Measurements from ENCODE around the gene USH2A.

USH2A gene

DNA sequence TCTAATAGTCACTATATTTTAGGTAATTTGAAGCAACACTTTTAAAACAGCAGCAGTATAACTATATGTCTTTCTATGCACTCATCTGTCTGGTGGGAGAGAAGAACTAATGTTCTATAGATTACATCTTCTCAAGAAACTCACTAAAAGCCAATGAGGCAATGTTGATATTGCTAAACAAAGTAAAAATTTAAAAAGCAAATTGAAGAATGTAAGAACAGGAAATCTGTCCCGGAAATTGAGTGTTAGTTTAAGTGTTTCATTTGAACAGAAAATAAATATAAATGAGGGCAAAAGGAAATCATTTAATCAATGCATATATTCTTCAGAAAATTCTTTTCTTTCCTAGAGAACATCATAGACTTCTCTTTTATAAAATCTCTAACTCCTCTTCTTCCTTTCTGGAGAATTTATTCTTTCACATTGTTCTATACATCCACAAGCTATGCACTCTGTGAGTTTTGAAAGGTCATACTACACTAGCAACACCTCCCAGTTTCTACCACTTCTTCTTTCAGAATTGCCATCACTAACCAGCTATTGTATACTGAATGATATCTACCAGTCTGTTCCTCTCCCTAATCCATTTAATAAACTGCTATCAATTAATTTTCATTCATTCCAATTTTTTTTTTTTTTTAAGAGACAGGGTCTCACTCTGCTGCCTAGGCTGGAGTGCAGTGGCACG, 153.0 kb downstream of the USH2A start:
- DNase-seq (ENCODE audit: low read depth in 2 of 2), result no peak

DNA sequence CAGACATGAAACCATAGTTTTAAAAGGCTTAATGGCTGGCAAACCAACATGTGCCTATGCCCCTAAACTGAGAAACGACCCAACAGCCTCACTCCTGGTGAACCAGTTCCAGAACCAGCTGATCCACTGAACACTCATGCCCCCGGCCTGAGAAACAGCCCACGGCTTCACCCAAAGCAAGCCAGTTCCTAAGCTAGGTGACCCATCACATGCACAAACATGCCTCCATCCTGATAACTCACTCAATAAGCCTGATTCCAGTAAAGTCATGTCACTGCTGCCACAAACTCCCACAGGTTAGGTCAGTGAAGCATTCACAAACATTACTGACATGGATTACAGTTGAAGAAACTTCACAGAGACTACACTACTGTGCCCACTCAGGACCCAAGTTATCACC, 161.6 kb downstream of the USH2A start:
- DNase-seq (ENCODE audit: low read depth in 2 of 2), result no peak

DNA sequence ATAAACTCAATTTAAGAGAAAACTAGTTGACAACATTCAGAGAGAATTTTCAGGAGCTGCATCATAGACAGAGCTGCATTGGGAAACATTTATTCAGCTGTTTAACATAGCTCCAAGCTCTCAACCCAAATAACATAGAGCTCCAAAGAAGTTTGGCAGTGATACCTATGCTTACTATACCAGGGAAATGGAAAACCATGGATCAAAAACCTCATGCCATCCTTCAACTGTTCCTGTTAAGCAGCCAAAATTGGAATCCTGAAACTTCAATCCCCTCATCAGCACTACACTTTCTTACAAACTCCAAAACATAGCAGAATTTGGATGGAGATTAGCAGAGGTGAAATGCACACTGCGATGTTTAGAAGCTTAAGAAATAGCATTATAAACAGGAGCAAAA, 164.4 kb downstream of the USH2A start:
- DNase-seq (ENCODE audit: low read depth in 2 of 2), result no peak

DNA sequence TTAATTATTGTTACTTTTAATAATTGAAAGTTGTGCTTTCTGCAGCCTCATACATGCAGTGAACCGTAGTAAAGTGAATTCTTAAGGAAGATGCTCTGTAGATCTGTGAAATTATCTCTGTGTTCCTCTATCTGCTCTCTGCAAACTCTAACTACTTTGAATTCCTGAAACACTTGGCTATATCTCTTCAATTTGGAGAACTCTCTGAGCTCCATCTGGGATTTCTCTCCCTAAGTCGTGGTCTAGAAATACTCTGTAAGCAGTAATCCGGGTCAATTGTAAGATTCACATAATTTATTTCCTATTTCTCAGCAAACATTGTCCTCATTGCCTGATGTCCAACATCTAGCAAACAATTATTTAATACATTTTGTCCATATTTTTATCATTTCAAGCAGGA, 164.9 kb downstream of the USH2A start:
- DNase-seq (ENCODE audit: low read depth in 2 of 2), result no peak

DNA sequence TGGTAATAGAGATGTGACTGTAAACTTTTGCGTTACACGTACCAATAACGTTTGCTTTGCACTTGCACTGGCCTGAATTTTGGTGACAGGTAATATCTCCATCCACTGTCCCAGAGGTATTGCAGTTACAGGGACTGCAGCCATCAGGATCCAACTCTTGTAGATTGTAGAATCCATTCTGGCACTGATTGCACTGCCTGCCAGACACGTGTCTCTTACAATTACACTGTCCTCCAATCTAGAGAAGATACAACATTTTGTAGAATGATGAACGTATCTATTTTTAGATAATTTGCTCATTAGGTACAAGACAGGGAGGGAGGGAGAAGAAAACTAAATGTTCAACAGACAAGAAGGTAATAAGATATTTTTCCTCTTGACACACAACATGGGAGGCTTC, 172.4 kb downstream of the USH2A start:
- DNase-seq (ENCODE audit: low read depth in 2 of 2), result no peak

DNA sequence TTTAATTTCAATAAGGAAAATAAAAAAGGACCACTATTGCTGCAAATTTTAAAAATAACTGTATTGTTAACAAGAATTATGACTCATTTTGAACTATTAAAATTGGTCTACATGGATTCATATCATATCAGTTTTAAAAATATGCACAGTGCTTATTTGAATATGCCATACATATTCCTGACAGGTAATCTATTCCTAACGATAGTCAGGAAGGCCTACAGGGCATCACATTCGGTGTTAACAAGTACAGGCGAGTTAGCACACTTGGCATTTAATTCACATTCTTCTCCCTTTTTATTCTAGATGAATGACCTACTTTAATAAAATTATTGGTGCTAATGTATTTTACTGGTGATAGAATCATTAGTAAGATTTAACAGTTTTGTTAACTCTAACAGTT, 174.6 kb downstream of the USH2A start:
- DNase-seq (ENCODE audit: low read depth in 2 of 2), result no peak

DNA sequence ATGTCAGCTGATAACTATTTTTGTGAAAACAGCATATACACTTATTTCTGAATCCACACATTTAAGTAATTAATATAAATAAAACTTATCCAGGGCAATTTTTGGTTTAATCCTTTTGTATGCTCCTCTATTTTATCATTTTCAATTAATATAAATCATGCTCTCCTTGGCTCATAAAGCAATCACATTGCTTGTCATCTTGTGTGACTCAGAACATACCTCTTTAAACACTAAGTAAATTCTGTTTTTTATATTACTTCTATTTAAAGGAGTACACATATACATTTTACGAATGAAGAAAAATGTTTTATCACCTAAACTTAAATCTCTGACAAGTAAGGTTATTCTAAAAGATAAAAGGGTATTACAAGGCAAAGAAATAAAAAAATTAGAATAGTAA, 175.3 kb downstream of the USH2A start:
- no peak for DNase-seq (ENCODE audit: low read depth in 2 of 2)

DNA sequence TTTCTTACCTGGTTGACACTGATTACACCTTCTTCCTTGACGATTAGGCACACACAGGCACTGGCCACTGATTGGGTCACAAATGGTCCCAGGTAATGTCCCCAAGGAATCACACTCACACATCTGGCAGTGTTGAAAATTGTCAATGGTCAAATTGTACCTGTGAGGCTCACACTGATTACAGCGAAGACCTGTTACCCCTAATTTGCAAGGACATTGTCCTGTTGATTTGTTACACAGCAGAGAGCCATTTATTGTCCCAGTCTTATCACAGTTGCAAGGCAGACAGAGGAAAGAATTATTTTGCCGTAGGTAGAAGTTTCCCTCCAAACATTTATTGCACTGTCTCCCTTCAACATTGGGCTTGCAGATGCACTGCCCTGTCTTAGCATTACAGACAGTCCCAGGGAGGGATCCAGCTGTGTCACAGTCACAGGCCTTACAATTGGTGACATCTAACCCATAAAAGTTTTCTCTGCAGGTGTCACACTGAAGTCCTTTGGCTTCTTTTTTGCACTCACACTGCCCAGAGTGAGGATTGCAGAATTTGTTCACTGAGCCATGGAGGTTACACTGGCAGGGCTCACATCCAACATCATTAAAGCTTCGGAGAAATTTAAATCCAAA, 176.6 kb downstream of the USH2A start:
- no peak for DNase-seq (ENCODE audit: low read depth in 2 of 2)

DNA sequence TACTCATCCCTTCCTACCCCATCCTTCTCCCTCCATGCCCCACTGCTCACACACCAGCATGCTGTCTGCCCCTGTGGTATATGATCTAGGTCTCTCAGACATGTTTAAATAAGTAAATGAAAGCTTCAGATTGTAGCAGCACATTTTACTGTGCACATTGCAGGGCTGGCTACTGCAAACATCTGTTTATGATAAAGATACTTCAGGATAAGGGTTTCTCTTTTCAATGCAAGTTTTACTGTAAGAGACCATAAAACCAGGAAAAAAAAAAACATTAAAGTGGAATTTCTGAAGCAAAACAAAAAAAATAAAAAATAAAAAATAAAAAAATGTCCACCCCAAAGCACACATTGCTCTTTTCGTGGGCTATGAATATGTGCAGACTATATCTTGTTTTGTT, 184.4 kb downstream of the USH2A start:
- DNase-seq (ENCODE audit: low read depth in 2 of 2), result no peak

DNA sequence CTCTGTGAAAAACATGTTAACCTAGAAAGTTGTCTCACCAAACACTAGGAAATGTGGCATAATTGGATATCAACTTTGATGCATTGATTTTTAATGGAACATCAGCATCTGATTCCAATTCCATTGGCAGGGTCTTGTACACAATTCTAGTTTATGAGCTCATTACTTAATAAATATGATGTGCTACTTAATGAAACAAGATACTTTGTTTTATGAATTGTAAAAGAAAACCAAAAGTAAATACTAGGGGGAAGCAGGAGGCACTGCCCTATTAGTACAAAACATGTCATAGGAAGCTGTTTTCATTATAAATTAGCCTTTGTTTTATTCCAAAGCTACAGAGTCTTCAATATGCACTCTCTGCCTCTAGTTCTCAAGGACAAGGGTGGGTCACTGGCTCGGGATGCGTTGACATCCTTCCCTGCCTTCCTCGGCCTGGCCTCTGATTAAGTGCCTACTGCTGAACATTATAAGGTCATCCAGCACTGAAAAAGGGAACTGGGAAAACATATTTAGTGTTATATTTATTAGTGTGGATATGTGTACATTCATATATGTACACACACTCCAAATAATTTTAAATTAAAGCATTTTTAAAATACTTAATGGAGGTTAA, 185.2 kb downstream of the USH2A start:
- DNase-seq (ENCODE audit: low read depth in 2 of 2), result no peak

DNA sequence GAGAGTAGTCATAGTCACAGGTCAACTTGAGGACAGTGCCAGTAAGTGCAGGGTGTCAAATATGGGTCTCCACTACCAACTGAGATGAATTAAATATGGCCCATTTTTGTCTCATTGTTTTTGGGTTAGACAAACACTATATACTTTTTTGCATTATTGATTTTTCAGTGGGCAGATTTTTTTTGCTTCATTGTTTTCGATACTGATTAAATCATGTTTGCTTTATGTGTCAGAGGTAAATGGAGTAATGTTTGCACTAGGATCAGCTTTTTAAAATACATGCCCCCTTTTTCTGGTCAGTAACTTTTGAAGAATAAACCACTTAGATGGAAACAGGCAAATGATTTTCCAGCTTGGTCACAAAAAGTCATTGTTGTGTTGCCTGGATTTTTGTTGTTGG, 199.0 kb downstream of the USH2A start:
- no peak for DNase-seq (ENCODE audit: low read depth in 2 of 2)

DNA sequence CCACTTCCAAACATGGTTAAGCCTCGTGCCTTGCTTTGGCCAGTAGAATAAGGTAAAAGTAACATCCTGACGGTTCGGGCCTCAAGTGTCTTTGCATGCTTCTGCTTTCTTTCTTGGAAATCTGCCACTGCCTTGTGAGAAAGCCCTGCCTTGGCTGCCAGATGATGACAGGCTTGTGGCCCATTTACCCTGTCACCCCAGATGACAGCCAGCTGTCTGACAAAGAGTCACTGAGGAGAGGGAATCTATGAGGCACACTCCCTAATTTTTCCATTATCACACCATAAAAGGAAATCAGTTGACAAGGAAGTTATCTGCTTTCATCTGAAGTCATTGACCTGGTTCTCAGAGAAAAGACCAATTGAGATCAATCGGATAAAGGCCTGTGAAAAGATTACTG, 199.8 kb downstream of the USH2A start:
- DNase-seq (ENCODE audit: low read depth in 2 of 2), result no peak

DNA sequence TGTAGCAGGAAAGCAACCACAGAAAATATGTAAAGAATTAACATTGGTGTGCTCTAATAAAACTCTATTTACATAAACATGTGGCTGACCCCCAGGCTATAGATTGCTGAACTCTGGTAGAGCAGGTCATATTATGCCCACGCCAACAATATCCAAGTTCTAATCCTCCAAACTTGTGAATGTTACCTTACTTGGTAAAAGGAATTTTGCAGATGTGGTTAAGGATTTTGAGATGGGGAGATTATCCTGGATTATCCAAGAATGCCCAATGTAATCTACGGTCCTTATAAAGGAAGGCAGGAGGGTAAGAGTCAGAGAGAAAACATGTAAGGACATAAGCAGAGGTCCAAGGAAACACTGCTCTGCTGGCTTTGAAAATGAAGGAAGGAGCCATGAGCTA, 201.0 kb downstream of the USH2A start:
- DNase-seq (ENCODE audit: low read depth in 2 of 2), result no peak

DNA sequence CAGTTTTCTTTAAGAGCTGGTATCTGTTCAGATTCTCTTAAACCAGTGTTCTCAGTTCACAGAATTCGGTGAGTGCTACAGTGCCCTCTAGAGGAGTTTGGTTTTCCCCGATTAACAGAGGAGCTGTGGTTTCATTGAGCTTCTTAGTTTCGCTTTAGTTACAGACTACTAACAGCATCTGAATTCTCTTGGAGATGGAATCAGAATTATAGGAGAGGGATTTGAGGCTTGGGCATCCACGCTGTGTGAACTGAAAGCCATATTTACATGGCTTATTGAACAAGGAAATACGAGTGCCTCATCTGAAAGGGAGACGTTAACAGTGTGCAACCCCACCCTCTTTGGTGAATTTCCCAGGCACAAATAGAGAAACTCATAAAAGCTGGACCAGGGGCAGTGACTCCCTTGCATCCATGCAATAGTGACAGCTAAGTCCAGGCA, 202.0 kb downstream of the USH2A start:
- no peak for DNase-seq (ENCODE audit: low read depth in 2 of 2)

DNA sequence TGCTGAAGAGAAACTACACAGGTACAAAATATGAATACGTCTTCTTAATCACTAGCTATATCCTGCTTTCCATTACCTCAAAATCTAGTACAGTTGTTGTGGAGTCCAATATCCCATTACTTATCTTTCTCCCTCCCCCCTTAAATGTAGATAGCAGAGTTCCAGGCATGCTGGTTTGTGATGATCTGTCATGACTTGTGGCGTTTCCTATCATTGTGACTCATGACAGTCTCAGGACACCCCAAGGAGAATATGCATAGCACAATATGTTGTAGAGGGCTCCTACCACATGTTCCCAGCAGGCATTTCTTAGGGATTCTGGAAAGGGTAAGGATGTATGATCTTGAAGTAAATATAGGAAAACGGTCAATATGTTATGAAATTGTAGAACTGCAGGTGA, 206.9 kb downstream of the USH2A start:
- no peak for DNase-seq (ENCODE audit: low read depth in 2 of 2)

DNA sequence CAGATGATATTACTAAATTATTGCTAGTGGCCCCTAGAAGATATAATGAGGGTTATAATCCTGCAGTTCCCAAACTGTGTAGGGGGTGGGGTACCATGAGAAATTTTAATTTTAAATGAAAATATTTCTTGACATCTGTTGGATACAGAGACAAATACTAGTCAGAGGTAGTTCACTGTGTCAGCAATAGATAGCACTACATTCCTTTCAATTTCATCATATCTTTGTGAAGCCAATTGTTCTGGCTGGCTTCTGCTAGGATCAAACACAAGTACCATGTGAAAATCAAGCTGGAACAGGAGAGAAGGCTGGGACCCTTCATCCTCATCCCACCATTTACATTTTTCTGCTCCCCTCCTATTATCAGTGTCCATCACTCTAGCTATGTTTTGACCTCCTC, 208.1 kb downstream of the USH2A start:
- DNase-seq (ENCODE audit: low read depth in 2 of 2), result no peak

DNA sequence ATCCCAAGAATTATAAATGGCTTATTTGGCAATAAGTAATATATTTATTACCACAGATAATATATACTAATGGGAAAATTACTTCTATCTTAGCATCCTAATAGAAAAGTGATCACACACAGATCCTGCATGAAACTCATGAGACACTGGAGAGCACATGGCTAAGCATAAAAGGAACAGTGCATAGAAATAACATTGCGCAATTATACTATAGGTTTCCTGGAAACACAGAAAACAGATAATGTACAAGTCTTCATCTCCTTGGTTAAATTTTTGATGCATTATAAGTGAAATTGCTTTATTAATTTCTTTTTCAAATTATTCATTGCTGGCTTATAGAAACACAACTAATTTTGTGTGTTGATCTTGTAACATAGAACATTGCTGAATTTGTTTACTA, 210.4 kb downstream of the USH2A start:
- DNase-seq (ENCODE audit: low read depth in 2 of 2), result no peak

DNA sequence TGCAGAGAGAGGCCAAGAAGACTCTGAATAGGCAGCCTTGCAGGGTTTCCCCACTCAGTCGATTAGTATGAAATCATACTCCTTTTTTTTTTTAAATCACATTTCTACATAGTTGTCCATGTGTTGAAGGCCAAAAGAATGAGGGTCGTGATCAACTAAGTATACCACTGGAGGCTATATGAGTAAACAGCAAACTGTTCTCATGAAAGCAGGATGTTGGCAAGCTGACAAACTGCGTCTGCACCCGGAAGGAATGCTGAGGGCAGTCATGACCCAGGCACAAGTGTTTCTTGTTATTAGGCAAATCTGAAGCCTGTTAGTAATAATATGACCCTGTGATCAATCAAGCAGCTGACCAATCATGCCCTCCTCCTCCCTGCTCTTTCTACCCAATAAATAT, 213.2 kb downstream of the USH2A start:
- DNase-seq (ENCODE audit: low read depth in 2 of 2), result no peak

DNA sequence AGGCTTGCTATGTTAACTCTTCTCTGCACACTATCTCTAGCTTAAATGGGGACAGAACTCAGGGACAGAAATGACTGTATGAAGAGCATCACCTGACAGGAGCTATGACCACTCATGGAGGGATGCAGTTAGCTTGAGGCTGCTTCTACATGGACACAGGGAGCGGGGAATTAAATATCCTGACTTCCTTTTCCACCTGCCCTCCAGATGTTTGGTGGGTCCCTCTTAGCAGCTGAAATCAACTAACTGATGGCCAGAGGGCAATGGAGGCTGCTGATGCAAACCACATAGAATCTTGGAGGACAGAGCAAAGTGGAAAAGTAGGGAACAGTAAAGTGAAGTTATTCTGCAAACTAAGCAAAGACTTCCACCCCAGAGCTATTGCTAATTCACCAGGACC, 214.1 kb downstream of the USH2A start:
- no peak for DNase-seq (ENCODE audit: low read depth in 2 of 2)

DNA sequence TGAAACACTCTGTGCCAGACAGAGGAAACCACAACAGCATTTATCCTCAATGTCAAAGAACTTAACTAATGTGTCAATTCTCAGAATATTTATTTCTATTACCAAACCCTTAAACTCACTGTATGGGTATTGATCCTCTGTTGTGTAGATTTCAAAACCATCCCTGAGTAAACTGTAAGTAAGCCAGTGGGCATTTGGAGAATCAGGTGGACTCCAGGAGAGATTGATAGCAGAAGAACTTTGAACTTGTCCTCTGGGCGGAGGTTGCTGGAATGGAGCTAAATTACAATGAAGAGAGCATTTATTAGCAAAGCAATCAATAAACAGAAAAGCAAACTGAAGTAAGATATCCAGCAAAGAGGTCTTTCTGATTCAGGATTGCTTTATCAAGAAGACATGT, 216.1 kb downstream of the USH2A start:
- DNase-seq (ENCODE audit: low read depth in 2 of 2), result no peak

DNA sequence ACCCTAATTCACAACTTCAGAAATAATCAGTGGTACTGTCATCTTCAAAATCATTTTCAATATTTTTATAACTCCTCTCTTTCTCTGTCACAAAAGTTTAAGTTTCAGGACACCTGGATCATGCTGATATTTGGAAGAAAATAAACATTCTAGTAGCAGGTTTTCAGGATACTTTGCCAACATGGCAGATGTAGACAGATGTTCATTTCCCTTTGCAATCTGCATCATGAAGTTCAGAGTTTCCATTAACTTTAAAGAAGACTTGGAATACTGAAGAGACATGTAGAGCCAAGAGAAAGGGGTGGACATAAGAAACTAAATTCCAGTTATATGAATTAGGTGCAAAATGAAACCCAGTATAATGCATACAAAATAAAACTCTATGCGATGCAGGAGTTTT, 218.1 kb downstream of the USH2A start:
- DNase-seq (ENCODE audit: low read depth in 2 of 2), result no peak

DNA sequence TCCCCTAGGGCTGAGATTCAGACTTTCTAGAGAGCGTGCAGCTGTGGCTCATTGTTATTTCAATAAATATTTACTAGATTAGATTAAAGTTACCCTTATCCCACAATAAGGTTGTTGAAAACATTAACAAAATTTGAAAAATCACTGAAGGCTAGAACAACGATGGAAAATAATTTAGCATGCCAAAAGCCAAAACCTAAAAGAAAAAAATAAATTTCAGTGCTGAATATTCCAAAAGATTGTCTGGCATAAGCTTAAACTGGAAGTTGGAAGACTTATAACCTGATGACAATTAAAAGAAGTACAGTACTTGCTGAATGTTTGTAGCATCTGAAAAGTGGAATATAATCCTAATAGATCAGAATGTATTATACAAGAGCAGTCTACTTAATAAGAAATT, 221.3 kb downstream of the USH2A start:
- no peak for DNase-seq (ENCODE audit: low read depth in 2 of 2)

DNA sequence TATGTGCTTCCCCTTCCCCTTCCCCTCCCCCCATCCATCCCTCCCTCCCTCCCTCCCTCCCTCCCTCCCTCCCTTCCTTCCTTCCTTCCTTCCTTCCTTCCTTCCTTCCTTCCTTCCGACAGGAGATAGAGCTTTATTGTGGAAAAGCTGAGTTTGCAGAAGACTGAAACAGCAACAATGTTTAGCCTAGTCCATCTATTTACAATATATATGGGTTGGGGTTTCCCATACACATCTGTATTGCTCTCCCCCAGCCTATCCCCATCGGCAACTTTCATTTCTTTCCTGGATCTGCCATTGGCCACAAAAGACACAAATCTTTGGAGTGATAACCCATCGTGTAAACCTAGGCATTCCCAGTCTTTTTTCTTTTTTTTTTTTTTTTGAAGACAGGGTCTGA, 222.3 kb downstream of the USH2A start:
- no peak for DNase-seq (ENCODE audit: low read depth in 2 of 2)

DNA sequence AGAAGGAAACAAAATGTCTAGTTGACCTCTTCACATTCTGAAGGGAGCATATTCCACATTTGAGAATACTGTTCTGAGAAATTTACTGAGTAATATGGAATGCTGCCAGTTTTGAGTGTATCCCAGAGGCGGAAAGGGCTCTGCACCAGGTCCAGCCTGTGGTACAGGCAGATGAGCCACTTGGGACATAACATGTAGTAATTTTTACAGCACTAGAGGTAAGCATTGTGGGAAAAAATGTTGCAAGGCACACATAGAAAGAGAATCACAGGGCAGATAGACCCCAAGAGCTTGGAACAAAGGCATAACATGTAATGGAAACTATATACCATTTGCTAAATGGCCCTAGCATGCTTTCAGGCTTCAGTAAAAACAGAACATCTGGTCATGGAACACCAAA, 228.5 kb downstream of the USH2A start:
- no peak for DNase-seq (ENCODE audit: low read depth in 2 of 2)
